ENCODE results near the gene PPP2R3C. TPM values are rescaled to one million over a fixed set of nuclear protein-coding genes. Genes with fewer than 3 reads are reported as not detected.

The PPP2R3C gene
- total and polyA plus RNA-seq, 2 of the 13 experiments (the other 11 are each of a cell fraction or from before 2014, with no cell fraction given): 63.4 to 102 TPM

DNA sequence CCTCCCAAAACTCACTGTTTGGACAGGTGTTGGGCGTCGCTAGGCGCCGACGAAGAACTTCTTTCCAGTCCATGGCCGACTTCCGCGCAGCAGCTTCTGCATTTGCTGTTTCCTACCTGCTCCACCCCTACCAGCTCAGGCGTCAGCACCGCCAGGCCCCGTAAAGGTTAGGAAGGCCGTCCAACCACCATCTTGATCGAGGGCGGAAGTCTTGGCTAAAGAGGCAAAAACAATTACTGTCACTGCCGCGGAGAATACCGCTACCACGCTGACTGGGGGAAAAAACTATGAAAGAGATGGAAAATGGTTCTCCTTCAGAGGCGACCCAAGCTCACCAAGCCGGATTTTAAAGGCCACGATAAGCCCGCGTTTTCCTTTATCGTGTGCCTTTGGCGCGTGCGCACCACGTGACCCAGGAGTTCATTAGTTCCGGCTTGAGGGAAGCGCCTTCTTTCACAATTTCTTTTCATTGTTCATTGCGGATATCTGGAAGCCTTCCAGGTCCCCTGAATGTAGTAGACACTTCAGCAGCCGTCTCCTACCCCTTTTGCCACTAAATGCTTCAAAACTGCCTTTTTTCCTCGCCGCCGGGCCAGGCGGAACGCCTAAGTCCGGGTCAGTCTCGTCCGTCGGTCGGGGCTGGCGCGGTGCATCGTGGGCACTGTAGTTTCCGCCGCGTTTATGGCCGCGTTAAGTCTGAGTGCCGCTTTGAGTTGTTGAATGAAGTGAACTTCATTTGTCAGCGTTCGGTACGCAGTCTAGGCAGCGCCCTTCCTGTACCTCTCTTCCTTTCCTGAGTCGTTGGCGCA, at the start of gene PPP2R3C, which contains the start of gene PRORP (continued):
- TF ChIP-seq, protein P1, sequence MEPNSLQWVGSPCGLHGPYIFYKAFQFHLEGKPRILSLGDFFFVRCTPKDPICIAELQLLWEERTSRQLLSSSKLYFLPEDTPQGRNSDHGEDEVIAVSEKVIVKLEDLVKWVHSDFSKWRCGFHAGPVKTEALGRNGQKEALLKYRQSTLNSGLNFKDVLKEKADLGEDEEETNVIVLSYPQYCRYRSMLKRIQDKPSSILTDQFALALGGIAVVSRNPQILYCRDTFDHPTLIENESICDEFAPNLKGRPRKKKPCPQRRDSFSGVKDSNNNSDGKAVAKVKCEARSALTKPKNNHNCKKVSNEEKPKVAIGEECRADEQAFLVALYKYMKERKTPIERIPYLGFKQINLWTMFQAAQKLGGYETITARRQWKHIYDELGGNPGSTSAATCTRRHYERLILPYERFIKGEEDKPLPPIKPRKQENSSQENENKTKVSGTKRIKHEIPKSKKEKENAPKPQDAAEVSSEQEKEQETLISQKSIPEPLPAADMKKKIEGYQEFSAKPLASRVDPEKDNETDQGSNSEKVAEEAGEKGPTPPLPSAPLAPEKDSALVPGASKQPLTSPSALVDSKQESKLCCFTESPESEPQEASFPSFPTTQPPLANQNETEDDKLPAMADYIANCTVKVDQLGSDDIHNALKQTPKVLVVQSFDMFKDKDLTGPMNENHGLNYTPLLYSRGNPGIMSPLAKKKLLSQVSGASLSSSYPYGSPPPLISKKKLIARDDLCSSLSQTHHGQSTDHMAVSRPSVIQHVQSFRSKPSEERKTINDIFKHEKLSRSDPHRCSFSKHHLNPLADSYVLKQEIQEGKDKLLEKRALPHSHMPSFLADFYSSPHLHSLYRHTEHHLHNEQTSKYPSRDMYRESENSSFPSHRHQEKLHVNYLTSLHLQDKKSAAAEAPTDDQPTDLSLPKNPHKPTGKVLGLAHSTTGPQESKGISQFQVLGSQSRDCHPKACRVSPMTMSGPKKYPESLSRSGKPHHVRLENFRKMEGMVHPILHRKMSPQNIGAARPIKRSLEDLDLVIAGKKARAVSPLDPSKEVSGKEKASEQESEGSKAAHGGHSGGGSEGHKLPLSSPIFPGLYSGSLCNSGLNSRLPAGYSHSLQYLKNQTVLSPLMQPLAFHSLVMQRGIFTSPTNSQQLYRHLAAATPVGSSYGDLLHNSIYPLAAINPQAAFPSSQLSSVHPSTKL (CRISPR knock-in tag; IDR thresholded peaks at IDR 0.05): peak; percentile 65
- peak; percentile 98 for TF ChIP-seq YEATS4 (CRISPR knock-in tag; IDR thresholded peaks at IDR 0.05; ENCODE audit: borderline replicate concordance)
- peak; percentile 84 for TF ChIP-seq ZNF329 (CRISPR knock-in tag; IDR thresholded peaks at IDR 0.05; ENCODE audit: low read depth)
- TF ChIP-seq ZNF160 (CRISPR knock-in tag; IDR thresholded peaks at IDR 0.05): peak; percentile 57
- TF ChIP-seq SALL1 (CRISPR knock-in tag; IDR thresholded peaks at IDR 0.05): peak; percentile 77
- TF ChIP-seq, protein P2, sequence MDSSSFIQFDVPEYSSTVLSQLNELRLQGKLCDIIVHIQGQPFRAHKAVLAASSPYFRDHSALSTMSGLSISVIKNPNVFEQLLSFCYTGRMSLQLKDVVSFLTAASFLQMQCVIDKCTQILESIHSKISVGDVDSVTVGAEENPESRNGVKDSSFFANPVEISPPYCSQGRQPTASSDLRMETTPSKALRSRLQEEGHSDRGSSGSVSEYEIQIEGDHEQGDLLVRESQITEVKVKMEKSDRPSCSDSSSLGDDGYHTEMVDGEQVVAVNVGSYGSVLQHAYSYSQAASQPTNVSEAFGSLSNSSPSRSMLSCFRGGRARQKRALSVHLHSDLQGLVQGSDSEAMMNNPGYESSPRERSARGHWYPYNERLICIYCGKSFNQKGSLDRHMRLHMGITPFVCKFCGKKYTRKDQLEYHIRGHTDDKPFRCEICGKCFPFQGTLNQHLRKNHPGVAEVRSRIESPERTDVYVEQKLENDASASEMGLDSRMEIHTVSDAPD (CRISPR knock-in tag; IDR thresholded peaks at IDR 0.05): no peak
- TF ChIP-seq, protein P3, sequence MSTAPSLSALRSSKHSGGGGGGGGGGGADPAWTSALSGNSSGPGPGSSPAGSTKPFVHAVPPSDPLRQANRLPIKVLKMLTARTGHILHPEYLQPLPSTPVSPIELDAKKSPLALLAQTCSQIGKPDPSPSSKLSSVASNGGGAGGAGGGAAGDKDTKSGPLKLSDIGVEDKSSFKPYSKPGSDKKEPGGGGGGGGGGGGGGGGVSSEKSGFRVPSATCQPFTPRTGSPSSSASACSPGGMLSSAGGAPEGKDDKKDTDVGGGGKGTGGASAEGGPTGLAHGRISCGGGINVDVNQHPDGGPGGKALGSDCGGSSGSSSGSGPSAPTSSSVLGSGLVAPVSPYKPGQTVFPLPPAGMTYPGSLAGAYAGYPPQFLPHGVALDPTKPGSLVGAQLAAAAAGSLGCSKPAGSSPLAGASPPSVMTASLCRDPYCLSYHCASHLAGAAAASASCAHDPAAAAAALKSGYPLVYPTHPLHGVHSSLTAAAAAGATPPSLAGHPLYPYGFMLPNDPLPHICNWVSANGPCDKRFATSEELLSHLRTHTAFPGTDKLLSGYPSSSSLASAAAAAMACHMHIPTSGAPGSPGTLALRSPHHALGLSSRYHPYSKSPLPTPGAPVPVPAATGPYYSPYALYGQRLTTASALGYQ (CRISPR knock-in tag; IDR thresholded peaks at IDR 0.05): peak; percentile 84
- peak; percentile 98 for TF ChIP-seq ZNF589 (CRISPR knock-in tag; conservative IDR thresholded peaks at IDR 0.05)
- TF ChIP-seq, protein P4, sequence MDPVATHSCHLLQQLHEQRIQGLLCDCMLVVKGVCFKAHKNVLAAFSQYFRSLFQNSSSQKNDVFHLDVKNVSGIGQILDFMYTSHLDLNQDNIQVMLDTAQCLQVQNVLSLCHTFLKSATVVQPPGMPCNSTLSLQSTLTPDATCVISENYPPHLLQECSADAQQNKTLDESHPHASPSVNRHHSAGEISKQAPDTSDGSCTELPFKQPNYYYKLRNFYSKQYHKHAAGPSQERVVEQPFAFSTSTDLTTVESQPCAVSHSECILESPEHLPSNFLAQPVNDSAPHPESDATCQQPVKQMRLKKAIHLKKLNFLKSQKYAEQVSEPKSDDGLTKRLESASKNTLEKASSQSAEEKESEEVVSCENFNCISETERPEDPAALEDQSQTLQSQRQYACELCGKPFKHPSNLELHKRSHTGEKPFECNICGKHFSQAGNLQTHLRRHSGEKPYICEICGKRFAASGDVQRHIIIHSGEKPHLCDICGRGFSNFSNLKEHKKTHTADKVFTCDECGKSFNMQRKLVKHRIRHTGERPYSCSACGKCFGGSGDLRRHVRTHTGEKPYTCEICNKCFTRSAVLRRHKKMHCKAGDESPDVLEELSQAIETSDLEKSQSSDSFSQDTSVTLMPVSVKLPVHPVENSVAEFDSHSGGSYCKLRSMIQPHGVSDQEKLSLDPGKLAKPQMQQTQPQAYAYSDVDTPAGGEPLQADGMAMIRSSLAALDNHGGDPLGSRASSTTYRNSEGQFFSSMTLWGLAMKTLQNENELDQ (CRISPR knock-in tag; IDR thresholded peaks at IDR 0.05; ENCODE audit: borderline replicate concordance): peak; percentile 75
- TF ChIP-seq ZNF878 (CRISPR knock-in tag; IDR thresholded peaks at IDR 0.05): peak; percentile 94
- 0 out of 2 replicates have a peak, but pooled peaks have one; percentile 70 for TF ChIP-seq ZNF101 (CRISPR knock-in tag; IDR thresholded peaks at IDR 0.05; ENCODE audit: borderline replicate concordance, low read depth)
- TF ChIP-seq, protein P5, sequence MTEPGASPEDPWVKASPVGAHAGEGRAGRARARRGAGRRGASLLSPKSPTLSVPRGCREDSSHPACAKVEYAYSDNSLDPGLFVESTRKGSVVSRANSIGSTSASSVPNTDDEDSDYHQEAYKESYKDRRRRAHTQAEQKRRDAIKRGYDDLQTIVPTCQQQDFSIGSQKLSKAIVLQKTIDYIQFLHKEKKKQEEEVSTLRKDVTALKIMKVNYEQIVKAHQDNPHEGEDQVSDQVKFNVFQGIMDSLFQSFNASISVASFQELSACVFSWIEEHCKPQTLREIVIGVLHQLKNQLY (CRISPR knock-in tag; IDR thresholded peaks at IDR 0.05): no peak; the same call in 1 of the 2 replicates
- TF ChIP-seq ZNF3 (CRISPR knock-in tag; IDR thresholded peaks at IDR 0.05): peak; percentile 79
